Measurements from ENCODE around the gene RIN3. TPM values are rescaled to one million over a fixed set of nuclear protein-coding genes. Genes with fewer than 3 reads are reported as not detected.

The RIN3 gene
- total RNA-seq, 3 donors from 2014 or later (not counting 1 experiment from before 2014, with no cell fraction given) = 248 to 289 (median 282) TPM

- Histone ChIP-seq H3K27ac (ENCODE audit: low read length) (no peak overlapping the region), H3K36me3 (ENCODE audit: control insufficient read depth, insufficient read depth, low read length) (peaks cover 26% of the 10 kb centered on the region), H3K9me3 (ENCODE audit: control insufficient read depth, insufficient read depth, low read length) (no peaks in the 10 kb centered on the region), H3K4me3 (ENCODE audit: low read length) (no peak overlapping the region), H3K4me1 (ENCODE audit: control insufficient read depth, insufficient read depth, low read length) (peaks cover 48% of the 10 kb centered on the region), H3K27me3 (ENCODE audit: control insufficient read depth, insufficient read depth, low read length) (no peaks in the 10 kb centered on the region)
- no peak for TF ChIP-seq CTCF (IDR thresholded peaks at IDR 0.05)
- intact Hi-C loops (cut with micrococcal nuclease) = no loop called here
- Mint-ChIP-seq H3K27ac (peak overlapping the region; percentile 2 to 3), H3K36me3 (peaks cover 6% of the 10 kb centered on the region), H3K27me3 (ENCODE audit: low read depth in 2 of 2) (no peaks in the 10 kb centered on the region), H3K4me3 (no peak overlapping the region), H3K9me3 (no peaks in the 10 kb centered on the region), H3K4me1 (peaks cover 58 to 68% of the 10 kb centered on the region in 2 donors)
- ATAC-seq (no peak), DNase-seq (no peak)
- 57% methylated on average over 2 of the region's 2 CpGs for WGBS (ENCODE audit: insufficient coverage)
Observed at GRCh38 chr14:92590176-92590575, 76.6 kb downstream of the RIN3 start.

- no peak for DNase-seq
- Histone ChIP-seq H3K36me3 (ENCODE audit: control insufficient read depth, insufficient read depth, low read length) (peaks cover 28% of the 10 kb centered on the region), H3K9me3 (ENCODE audit: control insufficient read depth, insufficient read depth, low read length) (no peaks in the 10 kb centered on the region), H3K4me3 (ENCODE audit: low read length) (no peak overlapping the region), H3K27me3 (ENCODE audit: control insufficient read depth, insufficient read depth, low read length) (no peaks in the 10 kb centered on the region), H3K4me1 (ENCODE audit: control insufficient read depth, insufficient read depth, low read length) (peaks cover 40% of the 10 kb centered on the region), H3K27ac (ENCODE audit: low read length) (no peak overlapping the region)
- TF ChIP-seq CTCF (IDR thresholded peaks at IDR 0.05) = no peak
- Mint-ChIP-seq H3K36me3 (peaks cover 6% of the 10 kb centered on the region), H3K4me1 (peaks cover 50 to 63% of the 10 kb centered on the region in 2 donors), H3K27ac (peak overlapping the region; percentile 2 to 3), H3K27me3 (ENCODE audit: low read depth in 2 of 2) (no peaks in the 10 kb centered on the region), H3K4me3 (no peak overlapping the region), H3K9me3 (no peaks in the 10 kb centered on the region)
- ATAC-seq = no peak
- intact Hi-C loops (cut with micrococcal nuclease) = no loop called here
- 95% methylated on average over 1 of the region's 2 CpGs for WGBS (ENCODE audit: insufficient coverage)
Observed at GRCh38 chr14:92590941-92591340, 77.4 kb downstream of the RIN3 start.

- Histone ChIP-seq H3K4me3 (ENCODE audit: low read length) (no peak overlapping the region), H3K27ac (ENCODE audit: low read length) (no peak overlapping the region), H3K9me3 (ENCODE audit: control insufficient read depth, insufficient read depth, low read length) (no peaks in the 10 kb centered on the region), H3K36me3 (ENCODE audit: control insufficient read depth, insufficient read depth, low read length) (peaks cover 31% of the 10 kb centered on the region), H3K27me3 (ENCODE audit: control insufficient read depth, insufficient read depth, low read length) (no peaks in the 10 kb centered on the region), H3K4me1 (ENCODE audit: control insufficient read depth, insufficient read depth, low read length) (peaks cover 39% of the 10 kb centered on the region)
- Mint-ChIP-seq H3K4me3 (no peak overlapping the region), H3K4me1 (peaks cover 46 to 60% of the 10 kb centered on the region in 2 donors), H3K9me3 (no peaks in the 10 kb centered on the region), H3K36me3 (peaks cover 6% of the 10 kb centered on the region), H3K27ac (peak overlapping the region; percentile 2 to 3), H3K27me3 (ENCODE audit: low read depth in 2 of 2) (no peaks in the 10 kb centered on the region)
- DNase-seq (no peak), ATAC-seq (no peak)
- intact Hi-C loops (cut with micrococcal nuclease) = no loop called here
- TF ChIP-seq CTCF (IDR thresholded peaks at IDR 0.05) = no peak
Observed at GRCh38 chr14:92591346-92591745, 77.8 kb downstream of the RIN3 start.

GRCh38 chr14:92595267-92595666 lies 81.7 kb downstream of the RIN3 start:
- H3K4me1 ChIP-seq (ENCODE audit: control insufficient read depth, insufficient read depth, low read length) = peaks cover 15% of the 10 kb centered on the region
- ATAC-seq (no peak), DNase-seq (no peak)
- no peak for TF ChIP-seq CTCF (IDR thresholded peaks at IDR 0.05)
- 98% methylated on average over 3 of the region's 3 CpGs for WGBS (ENCODE audit: insufficient coverage)
- Mint-ChIP-seq H3K4me3 (no peak overlapping the region), H3K9me3 (no peaks in the 10 kb centered on the region), H3K36me3 (peaks cover 6% of the 10 kb centered on the region), H3K27ac (peak overlapping the region in 1 of 2 donors; percentile 37), H3K27me3 (ENCODE audit: low read depth in 2 of 2) (no peaks in the 10 kb centered on the region), H3K4me1 (peaks cover 44 to 59% of the 10 kb centered on the region in 2 donors)
- no peak overlapping the region for H3K27ac ChIP-seq (ENCODE audit: low read length)
- H3K36me3 ChIP-seq (ENCODE audit: control insufficient read depth, insufficient read depth, low read length) = peaks cover 34% of the 10 kb centered on the region
- intact Hi-C loops (cut with micrococcal nuclease) = no loop called here
- no peaks in the 10 kb centered on the region for H3K27me3 ChIP-seq (ENCODE audit: control insufficient read depth, insufficient read depth, low read length)
- H3K4me3 ChIP-seq (ENCODE audit: low read length) = no peak overlapping the region
- H3K9me3 ChIP-seq (ENCODE audit: control insufficient read depth, insufficient read depth, low read length) = no peaks in the 10 kb centered on the region
